ENCODE results near the gene ABCG4. TPM values are rescaled to one million over a fixed set of nuclear protein-coding genes. Genes with fewer than 3 reads are reported as not detected.

ABCG4 gene
- total and polyA plus RNA-seq, 9 of the 15 experiments (the other 6 are each of a cell fraction or from before 2014, with no cell fraction given): 0.03 to 0.11 (median 0.07) TPM; not detected in 4

- Histone ChIP-seq H3K9ac (ENCODE audit: insufficient read depth in 1 of 2, low read depth in 2 of 2, low read length in 2 of 2) (no peak overlapping the region), H4K20me1 (replicated peaks; ENCODE audit: control insufficient read depth, insufficient read depth, low read length) (no peaks in the 10 kb centered on the region), H3K9me1 (ENCODE audit: control insufficient read depth, insufficient read depth, low read length) (no peaks in the 10 kb centered on the region), H3K27me3 (ENCODE audit: control insufficient read depth in 2 of 2, insufficient read depth in 2 of 2, low read length in 2 of 2) (no peaks in the 10 kb centered on the region), H3K4me3 (no peak overlapping the region), H3K79me2 (ENCODE audit: control insufficient read depth, insufficient read depth, low read length) (peaks cover 24% of the 10 kb centered on the region), H3K27ac (ENCODE audit: extremely low read depth, low read depth, low read length) (no peak overlapping the region), H3K36me3 (ENCODE audit: control insufficient read depth, insufficient read depth, low read length) (peaks cover 52% of the 10 kb centered on the region), H2AFZ (ENCODE audit: low read depth, low read length) (no peak overlapping the region), H3K4me2 (ENCODE audit: insufficient read depth, low read length) (no peak overlapping the region), H3K9me3 (replicated peaks; ENCODE audit: control insufficient read depth, insufficient read depth, low read depth, low read length) (no peaks in the 10 kb centered on the region), H3K4me1 (replicated peaks in 1 of 2; ENCODE audit: control insufficient read depth in 2 of 2, insufficient read depth in 2 of 2, low read length in 2 of 2) (peaks cover 20 to 21% of the 10 kb centered on the region in 2 experiments)
- POLR2A ChIA-PET: interaction anchor here (1.2 to 1.8 kb wide), 3 partner anchors 9 to 24 kb away, joined by 3 to 10 read pairs (median 6); partner anchors contain the start of gene C2CD2L
- TF ChIP-seq FOXP1 (CRISPR knock-in tag; IDR thresholded peaks at IDR 0.05): no peak
- TF ChIP-seq GATAD2A (IDR thresholded peaks at IDR 0.05): no peak
- no peak for TF ChIP-seq POLR2H (tag; IDR thresholded peaks at IDR 0.05; ENCODE audit: low read depth)
- TF ChIP-seq ZNF444 (CRISPR knock-in tag; IDR thresholded peaks at IDR 0.05): no peak
- TF ChIP-seq U2AF2 (optimal IDR thresholded peaks at IDR 0.05; ENCODE audit: low read depth, low read length): no peak
- TF ChIP-seq ESRRB (CRISPR knock-in tag; IDR thresholded peaks at IDR 0.05; ENCODE audit: borderline replicate concordance): no peak
- no peak for TF ChIP-seq DLX4 (CRISPR knock-in tag; IDR thresholded peaks at IDR 0.05)
- TF ChIP-seq NFATC3 (IDR thresholded peaks at IDR 0.05): no peak
- TF ChIP-seq E2F4 (CRISPR knock-in tag; IDR thresholded peaks at IDR 0.05; ENCODE audit: low read depth): no peak
- no peak for TF ChIP-seq ZNF324 (CRISPR knock-in tag; IDR thresholded peaks at IDR 0.05)
- BruUV-seq (replicated peaks): no TSS peak
- in situ Hi-C loops (cut with MboI) (no loop called here), intact Hi-C loops (cut with micrococcal nuclease) (no loop called here)
- CTCF ChIA-PET (ENCODE audit: low intra/inter-chr PET ratio): no interaction called here
- WGBS (ENCODE audit: insufficient coverage, low coverage, missing lambda C conversion rate): 100% methylated on average over 1 of the region's 1 CpG
- ATAC-seq: no peak
- DNase-seq (ENCODE audit: extremely low read depth in 1 of 4, low spot score in 3 of 4): no peak
- FAIRE-seq: no peak
Observed at GRCh38 chr11:119118946-119119345, 29.9 kb upstream of the ABCG4 start.
